ENCODE measurements around the gene AADACL4.

GRCh38 chr1:12654004-12654567, 10.2 kb downstream of the AADACL4 start:
- TF ChIP-seq CTCF (IDR thresholded peaks at IDR 0.05), result no peak
- no peak for TF ChIP-seq POLR2AphosphoS5 (IDR thresholded peaks at IDR 0.05)
- no peak for TF ChIP-seq POLR2A (IDR thresholded peaks at IDR 0.05)
- no peak for TF ChIP-seq EP300 (IDR thresholded peaks at IDR 0.05)

All from gastroesophageal sphincter (tissue), 3 donors.